GM21447 (cell line): ENCODE results near the gene RIN1.

Source experiments
- ATAC-seq: cut with Tn5 transposase; IDR thresholded peaks from one replicate; pipeline ENCODE4 v1.9.1; 2021; ENCODE audit not compliant: unreplicated experiment

RIN1 gene

DNA sequence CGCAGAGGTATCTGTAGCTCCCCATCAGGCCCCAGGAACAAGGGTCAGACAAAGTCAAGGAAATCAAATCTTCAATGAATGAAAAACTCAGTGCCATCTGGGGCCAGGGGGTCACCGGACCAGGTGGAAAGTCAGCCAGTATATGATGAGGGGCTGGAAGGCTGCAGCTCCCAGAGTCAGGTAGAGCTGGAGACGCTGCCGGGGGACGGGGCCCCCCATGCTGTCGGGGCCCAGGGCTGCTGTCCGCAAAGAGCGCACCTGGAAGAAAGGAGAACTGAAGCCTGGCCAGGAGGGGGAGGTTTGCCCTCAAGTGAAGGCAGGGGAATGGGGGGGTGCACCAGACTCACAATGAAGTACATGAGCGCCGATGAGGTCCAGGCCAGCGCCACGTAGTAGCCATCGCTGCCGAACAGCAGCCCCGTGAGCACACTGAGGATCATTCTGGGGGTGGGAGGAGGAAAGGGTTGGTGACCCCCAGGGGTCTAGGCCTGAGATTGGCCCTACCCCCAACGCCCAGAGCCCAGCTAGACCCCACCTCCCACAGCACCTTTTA is 51.6 kb downstream of the RIN1 start:
- no peak for ATAC-seq

DNA sequence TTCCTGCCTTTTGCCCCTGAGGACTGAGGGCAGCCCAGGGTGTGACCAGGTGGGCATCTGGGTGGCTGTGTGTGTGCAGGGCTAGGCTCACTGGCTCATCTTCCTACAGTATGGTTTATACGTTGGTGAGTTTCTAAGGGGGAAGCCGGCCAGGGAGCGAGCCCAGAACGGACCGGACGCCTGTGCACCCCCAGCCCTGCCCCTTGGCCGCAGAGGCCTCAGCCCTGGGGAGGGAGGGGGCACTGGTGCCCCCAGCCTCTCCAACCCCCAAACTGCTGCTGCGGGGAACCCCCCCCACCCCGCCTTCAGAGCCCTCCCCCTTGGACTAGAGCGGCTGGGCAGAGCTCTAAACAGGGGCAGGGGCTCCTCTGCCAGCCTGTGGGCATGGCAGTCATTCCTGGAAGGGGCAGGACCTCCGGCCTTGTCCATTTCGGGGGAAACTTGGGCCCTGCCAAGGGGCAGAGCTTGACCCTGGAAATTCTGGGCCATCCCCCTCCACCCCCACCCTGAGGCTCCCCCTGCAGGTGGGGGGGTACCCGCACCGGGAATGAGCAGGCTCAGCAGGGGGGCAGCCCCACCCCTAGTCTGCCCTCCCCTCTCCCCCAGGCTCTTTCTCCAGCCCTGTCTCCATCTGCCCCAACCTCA is 52.7 kb downstream of the RIN1 start:
- ATAC-seq, result no peak

DNA sequence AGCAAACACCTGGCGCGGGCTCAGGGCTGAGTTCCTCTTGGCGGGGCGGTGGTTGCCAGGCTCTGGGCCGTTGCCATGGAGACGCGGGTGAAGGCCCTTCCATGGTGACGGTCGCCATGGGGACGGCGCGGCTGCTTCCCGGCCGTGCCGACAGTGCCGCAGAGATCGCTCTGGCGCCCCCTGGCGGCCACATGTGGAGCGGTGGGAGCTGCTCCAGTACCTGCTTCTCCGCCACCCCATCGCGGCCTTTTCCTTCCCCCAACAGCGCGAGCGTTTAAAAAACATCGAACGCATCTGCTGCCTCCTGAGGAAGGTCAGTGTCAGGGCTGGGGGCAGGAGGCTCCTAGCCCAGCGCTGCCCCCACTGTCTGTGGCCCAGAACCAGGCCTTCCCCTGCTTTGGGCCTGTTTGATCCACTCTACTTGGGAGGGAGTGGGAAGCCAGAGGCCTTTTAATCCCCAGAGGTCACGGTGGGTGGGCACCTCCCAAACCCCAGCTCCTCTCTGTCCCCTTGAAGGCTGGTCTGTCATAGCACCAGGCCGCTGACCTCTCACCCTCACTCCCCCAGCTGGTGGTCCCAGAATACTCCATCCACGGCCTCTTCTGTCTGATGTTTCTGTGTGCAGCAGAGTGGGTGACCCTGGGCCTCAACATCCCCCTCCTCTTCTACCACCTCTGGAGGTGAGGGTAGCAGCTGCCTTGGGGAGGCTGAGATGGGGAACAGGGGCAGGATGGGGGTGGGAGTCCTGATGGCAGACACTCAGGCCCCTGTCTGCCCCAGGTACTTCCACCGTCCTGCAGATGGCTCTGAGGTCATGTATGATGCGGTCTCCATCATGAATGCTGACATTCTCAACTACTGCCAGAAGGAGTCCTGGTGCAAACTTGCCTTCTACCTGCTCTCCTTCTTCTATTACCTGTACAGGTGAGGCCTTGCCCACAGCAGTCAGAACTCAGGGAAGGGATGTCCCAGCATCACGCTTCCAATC is 53.5 kb downstream of the RIN1 start:
- ATAC-seq, result peak; percentile 56
